HG02938 (cell line): ENCODE measurements around the gene IRAK3.
"Not testable (repeated sequence)": the region's sequence is repeated elsewhere in the genome, so short reads cannot be mapped to it uniquely, and the experiment has no call there.

ENCODE experiments used
- ATAC-seq: cut with Tn5 transposase; IDR thresholded peaks from one replicate; pipeline ENCODE4 v1.9.1; 2021; ENCODE audit warnings: mild to moderate bottlenecking, moderate library complexity; ENCODE audit not compliant: unreplicated experiment

IRAK3 gene

GRCh38 chr12:66206141-66206540 lies 17.1 kb downstream of the IRAK3 start:
- no peak for ATAC-seq

- no peak for ATAC-seq
These were observed 21.8 kb downstream of the IRAK3 start for GRCh38 chr12:66210840-66211239.

DNA sequence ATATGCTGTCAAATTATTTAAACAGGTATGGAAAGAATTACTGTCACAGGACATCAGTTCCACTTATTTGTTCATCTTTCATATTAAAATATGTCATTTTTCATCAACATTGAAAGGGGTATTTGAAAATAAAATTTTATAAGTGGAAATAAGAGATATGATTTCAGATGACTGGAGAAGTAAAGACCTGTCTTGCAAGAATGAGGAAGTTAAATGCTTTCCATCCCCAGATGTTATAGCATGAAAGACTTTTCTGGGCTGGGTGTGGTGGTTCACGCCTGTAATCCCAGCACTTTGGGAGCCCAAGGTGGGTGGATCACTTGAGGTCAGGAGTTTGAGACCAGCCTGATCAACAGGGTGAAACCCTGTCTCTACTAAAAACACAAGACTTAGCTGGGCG lies 22.6 kb downstream of the IRAK3 start:
- not testable (repeated sequence) for ATAC-seq

GRCh38 chr12:66213011-66213410 lies 24.0 kb downstream of the IRAK3 start:
- not testable (repeated sequence) for ATAC-seq

DNA sequence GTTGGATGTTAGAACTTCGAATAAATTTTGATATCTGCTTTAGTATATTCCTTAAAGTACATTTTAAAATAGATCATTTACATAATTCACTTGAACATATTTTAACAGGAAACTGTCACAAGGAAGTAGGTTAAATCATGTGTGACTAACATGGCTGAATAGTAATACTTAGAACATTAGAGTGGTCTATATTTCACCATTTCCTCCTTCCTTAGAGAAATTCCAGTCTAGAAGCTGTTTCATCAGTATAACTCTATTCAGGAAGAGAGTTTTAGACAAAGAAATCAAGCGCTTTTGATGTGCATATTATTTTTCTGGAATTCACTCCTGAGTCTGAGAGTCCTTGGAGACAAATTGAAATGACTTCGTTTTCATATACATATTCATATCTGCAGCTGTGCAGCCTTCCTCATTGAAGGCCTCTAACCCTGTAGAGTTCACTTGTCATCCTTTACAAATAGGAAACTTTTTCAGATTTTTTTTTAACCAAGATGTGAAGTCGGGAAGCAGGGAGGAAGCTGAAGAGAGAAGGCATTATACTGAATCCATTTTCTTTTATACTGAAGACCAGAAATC lies 28.4 kb downstream of the IRAK3 start:
- no peak for ATAC-seq

GRCh38 chr12:66228462-66228861 lies 39.4 kb downstream of the IRAK3 start:
- no peak for ATAC-seq

DNA sequence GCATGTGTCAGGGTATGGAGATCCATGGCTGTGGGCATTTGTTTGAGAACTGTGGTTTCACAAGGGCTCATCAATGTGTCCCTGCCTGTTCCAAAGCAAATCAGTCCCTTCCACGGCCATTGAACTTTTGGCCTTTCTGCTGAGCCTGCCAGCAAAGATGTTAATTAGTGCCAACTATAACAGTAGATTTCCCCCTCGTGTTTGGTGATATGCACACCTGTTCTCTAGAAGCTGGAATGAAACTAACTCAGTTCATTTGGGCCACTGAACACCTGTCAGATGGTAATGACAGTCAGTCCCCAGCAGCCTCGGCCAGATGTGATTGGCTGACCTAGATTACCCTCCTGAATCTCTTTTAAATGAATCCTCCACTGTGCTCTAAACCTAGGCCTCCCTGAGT lies 43.2 kb downstream of the IRAK3 start:
- peak; percentile 34 for ATAC-seq

- ATAC-seq: peak; percentile 87
These were observed 45.2 kb downstream of the IRAK3 start for GRCh38 chr12:66234037-66234693.

DNA sequence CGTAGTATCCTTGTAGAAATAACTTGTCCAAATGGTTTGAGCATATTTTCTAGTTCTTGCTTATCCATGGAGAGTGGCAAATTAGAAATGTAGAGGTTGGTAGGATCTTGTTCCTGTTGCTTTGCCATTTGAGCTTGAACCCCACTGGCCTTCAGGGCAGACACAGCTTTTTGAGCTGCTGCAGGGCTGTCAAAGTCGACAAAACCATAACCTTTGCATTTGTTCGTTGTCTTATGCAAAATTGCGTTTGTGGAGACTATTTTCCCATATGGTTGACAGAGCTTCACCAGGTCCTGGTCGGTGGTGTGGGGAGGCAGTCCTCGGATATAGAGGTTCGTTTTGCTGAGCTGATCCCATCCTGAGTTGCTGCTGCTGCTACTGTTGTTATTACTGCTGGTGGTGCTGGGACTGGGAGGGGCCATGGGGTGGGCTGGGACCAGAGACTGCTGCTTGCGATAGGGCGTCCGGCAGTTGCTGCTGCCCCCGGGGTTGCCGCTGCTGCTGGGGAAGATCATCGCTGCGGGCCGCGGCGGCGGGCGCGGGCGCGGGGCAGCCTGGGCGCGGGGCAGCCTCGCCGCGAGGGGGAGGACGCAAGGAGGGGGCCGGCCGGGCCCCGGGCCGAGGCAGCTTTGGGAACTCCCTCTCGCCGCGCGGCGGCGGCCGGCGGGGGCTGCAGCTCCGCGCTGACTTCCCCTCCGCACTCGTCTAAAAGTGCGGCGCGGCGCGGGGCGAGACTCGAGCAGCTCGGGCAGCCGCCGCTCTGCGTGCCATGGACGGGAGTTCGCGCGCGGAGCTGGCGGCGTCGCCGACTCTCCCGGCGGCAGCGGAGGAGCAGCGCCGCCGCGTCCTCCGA lies 46.0 kb downstream of the IRAK3 start:
- peak; percentile 37 for ATAC-seq

DNA sequence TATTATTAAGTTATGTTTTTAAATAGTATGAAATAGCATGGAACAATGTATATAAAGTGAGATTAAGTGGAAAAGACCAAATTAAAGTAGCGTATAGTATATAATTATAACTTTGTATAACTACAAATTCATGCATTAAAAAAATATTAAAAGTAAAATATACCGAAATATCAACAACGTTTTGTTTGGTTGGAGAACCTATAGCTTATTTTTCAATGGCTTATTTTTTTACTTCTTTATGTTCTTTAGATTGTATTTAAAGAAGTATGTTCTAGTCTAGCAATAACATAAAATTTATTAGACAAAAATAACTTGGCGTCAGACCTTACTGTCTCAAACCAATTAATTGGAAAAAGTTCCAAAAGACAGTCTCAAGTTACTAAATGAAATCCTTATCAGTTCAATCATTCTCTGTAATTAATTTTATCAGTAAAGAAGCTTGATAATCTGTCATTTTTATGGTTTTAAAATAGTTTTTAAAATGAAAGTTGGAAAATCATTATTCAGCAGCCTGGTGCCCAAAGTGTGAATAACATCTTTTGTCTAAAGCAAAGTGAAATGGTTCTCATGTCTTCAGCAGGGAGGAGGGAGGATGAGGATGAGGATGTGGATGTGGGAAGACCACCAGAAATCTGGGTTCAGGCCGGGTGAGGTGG lies 46.7 kb downstream of the IRAK3 start:
- ATAC-seq: no peak

- not testable (repeated sequence) for ATAC-seq
These were observed 47.3 kb downstream of the IRAK3 start for GRCh38 chr12:66236282-66236675.

DNA sequence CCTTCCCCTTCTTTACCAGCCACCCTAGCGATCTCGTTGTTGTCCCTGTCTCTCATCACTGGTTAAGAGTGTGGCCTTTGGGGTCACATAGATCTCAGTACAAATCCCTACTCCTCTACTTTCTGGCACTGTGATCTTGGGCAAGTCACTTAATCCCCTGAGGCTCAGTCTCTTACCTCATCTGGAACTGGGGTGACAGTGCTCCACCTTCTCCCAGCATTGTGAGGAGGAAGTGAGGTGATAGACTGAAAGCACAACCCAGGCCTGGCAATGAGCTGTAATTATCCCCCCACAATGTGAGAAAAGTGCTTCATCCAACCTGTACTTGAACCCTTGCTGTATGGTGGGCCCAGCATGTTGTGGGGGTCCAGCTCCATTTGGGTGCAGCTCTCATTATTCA lies 48.0 kb downstream of the IRAK3 start:
- no peak for ATAC-seq

DNA sequence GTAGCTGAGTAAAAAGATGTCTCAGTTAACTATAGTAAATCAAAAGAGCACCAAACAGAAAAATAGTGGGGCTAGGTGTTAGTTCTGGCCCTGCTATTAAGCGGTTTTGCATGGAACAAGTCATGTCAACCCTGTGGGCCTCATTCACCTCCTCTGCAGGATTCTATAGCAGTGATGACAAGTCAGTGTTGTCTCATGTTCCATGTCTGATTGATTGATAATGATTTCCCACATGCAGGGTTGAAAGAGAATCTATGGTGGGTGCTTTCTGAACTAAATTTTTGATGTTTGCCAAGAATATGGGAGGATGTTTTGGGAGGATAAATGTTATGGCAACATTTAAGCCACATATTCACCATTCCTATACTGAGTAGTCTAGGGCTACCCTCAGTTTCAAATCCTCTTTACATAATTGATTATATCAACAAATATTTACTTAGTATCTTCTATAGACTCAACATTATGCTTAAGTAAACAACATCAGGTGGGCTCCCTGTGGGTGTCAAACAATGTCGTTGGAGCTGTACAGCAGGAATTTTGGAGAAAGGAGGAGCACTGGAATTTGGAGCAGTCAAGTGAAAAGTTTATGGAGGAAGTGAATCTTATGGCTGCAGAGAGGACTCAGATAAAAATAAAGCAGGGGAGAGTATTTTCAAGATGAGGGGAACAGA lies 48.6 kb downstream of the IRAK3 start:
- ATAC-seq: no peak

- no peak for ATAC-seq
These were observed 50.3 kb downstream of the IRAK3 start for GRCh38 chr12:66239295-66239694.

GRCh38 chr12:66240096-66240820 lies 51.2 kb downstream of the IRAK3 start:
- ATAC-seq: no peak

- no peak for ATAC-seq
These were observed 52.3 kb downstream of the IRAK3 start for GRCh38 chr12:66241061-66242043.

DNA sequence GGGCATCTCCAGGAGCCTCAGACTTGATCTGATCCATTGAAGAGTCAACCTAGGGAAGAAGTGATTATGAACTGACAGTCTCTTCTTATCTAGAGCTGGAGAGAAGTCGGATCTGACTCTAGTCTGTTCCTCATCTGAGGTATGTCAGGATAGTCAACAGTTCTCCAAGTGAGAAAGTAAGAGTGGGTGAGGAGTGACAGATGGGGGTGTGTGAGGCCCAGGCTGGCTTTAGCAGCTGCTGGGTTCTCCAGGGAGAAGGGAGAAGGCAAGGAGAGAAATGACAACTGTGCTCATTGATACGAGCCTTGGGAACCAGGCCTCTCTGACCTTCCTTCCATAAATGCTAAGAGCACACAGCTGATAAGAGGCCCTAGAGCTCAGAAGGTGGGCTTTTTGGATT lies 53.3 kb downstream of the IRAK3 start:
- ATAC-seq: no peak

GRCh38 chr12:66243911-66244310 lies 54.9 kb downstream of the IRAK3 start:
- no peak for ATAC-seq

GRCh38 chr12:66244446-66244845 lies 55.4 kb downstream of the IRAK3 start:
- ATAC-seq: no peak
